Fibroblast of upper back skin (primary cell): ENCODE results near the gene KRT1.

Source experiments
- DNase-seq: peaks from one replicate; pipeline ENCODE4 v3.0.0-alpha.2; 2013

KRT1 gene

DNA sequence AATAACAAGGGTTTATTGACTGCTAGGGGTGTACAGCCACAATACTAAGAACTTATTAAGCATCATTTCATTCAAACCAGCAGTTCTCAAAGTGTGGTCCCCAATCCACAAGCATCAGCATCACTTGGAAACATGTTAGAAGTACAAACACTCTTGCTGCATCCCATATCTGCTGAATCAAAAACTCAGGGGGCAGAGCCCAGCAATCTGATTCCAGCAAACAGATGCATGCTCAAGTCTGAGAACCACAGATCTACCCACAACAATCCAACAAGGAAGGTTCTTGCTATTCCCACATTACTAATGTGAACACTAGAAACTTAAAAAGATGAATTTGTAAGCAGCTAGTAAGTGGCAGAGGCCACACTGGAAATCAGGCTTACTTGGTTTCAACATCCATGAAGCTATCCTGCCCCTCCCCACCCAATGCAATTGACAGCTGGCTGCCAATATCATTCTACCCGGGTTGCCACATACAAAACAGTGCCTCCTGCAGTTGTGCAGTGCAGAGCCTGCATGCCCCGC is 16.9 kb upstream of the KRT1 start:
- no peak for DNase-seq

DNA sequence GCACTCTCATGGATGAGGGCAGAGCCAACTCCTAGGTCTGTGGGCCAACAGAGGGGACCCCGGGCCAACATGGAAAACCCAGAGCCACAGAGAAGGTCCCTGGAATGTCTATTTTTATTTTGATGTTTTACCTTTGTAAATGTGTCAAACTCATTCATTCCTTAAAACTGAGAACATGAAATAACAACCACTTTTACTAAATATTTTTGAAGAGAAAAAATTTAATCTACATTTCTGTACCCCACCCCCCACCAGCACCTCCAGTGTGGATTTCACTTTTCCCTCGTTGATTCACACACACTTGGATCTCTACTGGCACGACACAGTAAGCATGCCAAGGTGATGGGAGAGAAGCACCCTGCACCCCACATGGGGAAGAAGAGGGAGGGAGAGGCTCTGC is 16.4 kb upstream of the KRT1 start:
- no peak for DNase-seq

DNA sequence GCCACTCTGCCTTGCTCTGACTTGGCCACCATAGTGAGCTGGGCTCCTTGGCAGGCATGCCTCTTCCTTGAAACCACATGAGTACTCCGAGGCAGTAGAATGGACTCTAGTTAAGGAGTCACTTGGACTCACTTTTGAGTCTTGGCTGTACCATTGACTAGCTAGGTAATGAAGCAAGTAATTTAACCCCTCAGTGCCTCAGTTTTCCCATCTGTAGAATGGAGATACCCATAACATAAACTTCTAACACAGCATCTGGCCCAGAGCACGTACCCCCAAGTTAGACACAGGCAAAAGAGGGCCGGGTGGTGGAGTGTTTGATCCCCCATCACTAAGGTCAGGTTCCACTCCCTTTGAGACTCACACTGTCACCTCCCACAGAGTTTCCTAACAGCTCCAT is 14.8 kb upstream of the KRT1 start:
- no peak for DNase-seq

DNA sequence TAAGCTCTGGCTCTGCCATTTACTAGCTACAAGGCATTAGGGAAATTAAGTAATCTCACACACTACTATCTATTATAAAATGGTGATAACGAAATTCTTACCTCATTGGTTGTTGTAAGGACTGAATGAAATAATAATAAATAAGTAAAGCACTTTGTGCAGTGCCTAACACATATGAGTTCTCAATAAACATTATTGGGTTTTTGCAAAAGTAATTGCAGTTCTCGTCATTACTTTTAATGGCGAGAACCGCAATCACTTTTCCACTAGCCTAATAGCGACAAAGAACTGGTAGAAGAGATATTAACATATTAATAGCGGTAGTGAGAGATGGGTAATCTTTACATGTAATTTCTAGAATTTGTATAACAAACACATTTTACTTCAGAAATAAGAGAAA is 13.9 kb upstream of the KRT1 start:
- DNase-seq: no peak

DNA sequence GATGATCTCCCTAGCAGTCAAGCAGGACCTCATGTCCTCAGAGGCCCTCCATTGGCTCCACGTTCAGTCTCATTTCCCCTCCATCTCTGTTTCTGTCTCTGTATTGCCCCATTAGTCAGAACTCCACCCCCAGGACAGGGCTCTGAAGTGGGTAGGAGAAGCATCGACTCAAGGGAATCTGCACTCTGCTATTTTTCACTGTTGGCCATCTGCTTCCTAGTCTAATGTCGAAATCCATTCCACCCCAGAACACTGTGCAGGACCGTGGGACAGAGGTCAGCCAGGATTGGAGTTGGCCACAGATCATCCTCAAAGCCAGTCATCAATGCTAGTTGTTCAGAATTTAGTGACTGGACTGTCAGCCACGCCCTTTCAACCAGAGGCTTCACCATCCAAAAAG is 13.1 kb upstream of the KRT1 start:
- no peak for DNase-seq

DNA sequence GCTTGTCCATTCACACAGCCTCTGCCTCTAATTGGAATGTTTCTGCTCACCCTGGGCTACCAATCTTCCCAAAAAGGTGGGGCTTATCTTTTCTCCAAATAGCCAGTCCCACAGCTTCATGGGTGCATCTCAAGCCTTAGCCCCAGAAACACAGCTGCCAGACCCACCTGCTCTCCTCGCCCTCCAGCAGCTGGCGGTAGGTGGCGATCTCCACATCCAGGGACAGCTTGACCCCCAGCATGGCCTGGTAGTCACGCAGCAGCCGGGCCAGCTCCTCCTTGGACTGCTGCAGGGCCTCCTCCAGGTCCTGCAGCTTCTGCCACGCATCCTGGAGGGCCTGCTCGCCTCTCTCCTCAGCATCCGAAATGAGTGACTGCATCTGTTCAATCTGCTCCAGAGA is 12.0 kb upstream of the KRT1 start:
- no peak for DNase-seq

DNA sequence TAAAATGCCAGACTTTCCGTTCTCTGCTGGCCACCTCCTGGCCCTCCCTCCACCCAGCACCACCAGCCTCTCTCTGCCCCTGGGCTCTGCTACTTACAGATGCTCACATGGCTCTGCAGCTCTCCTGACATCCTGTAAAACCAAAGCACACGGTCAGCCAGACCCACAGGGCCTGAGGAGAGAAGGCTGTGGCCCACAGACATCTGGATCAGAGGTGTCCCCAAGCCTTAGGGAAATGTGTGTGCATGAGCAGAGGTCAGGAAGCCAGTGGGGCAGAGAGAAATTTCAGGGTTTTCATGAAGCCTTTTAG is 11.6 kb upstream of the KRT1 start:
- no peak for DNase-seq

DNA sequence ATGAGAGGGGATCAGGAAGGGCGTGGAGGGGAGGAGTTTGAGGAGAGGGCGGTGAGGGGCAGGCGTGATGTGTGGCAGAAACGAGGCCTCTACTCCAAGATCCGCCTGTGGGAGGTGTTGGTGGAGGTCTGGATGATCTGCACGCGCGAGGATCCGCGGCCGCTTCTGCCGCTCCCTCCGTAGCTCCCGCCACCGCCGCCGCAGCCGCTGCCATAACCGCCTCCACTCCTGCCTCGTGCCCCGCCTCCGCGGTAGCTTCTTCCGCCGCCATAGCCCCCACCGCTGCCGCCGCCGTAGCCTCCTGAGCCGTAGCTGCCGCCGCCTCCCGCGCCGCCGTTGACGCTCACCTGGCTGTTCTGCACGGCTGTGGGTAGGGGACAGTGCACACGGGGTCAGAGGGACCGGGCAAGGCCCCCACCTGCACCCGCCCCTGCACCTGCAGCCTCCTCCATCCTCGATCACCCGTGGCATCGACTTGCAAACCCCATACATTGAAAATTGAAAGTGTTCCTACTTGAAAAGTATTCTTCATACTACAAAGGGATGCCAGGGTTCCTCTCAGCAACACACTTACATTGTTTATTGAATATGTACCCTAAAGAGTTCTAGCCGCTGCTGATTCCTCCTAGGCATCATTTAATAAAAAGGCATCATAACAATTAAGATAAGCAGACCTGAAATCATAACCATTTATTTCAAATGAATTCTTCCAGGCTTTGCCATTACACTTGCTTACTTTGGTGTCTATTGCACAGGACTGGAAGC is 11.1 kb upstream of the KRT1 start:
- no peak for DNase-seq

DNA sequence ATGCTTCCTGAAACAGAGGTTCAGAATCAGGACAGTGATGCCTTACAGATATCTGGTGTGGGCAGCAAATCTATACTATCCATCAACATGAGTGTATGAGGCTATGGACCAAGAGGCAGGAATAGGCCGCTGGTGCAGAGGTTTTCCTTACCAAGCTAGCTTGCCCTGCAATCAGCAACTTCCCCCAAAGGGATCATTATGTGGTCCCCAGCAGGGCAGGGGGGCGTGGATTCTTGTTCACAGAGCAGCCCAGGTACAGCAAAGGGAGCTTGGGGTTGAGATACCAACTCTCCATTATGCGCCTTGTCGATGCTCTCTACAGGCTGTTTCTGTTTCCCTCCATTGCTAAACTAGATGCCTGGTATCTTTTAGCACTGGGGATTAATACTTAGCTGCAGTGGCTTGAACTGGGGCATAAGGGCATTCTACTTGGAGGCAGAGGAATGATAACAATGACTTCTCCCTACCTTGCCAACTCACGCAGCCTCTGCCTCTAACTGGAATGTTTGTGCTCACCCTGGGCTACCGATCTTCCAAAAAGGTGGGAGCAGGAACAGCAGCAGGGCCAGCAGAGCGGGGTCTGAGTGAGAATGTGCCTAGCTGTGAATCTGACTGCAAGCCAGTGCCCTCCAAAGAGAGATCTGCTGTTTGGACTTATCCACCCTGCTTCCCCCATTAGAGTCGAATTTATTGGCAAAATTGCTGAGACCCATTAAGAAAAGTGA is 10.3 kb upstream of the KRT1 start:
- DNase-seq: no peak

DNA sequence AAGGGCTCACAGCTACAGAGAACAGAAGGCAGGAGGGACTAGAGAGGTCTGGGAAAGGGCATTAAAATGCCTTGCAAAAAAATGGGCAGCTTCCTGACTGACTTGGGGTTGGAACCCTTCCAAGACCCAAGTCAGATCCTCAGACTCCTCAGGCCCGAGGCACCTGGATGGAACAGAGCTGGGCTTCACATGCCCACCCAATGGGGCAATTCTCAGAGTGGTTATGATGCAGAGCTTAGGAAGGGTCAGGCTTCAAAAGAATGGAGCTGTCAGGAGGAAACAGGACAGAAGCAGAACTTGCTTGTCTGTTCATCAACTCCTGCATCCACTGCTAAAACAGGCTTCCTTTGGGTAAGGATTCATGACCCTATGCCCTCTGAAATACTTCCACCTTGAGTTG is 9.7 kb upstream of the KRT1 start:
- DNase-seq: no peak

DNA sequence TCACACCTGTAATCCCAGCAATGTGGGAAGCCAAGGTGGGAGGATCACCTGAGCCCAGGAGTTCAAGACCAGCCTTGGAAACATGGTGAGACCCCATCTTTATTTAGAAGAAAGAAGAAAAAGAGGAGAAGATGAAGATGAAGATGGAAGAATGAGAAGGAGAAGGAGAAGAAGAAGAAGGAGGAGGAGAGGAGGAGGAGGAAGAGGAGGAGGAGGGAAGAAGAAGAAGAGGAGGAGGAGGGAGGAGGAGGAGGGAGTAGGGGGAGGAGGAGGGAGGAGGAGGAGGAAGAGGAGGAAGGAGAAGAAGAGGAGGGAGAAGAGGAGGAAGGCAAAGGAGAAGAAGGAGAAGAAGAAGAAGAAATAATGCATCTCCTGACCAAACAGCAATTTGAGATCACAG is 9.0 kb upstream of the KRT1 start:
- no peak for DNase-seq

DNA sequence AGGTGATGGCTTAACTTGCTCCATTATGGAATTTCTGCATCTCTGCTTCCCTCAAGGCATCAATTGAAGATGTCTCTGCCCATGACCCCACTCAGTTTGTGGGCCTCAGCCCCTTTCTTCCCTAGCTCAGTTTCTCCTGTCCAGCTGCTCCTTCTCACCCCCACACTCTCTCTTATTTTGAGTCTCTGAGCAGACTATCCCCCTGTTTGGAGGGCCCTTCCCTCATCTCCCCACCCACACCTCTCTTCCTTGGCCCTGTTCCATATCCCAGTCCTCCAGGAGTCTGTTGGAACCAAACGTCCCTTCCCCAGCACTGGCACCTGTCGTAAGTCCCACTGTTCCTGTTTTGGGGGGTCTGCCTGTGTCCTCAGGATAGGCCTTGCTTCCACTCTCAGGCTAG is 8.3 kb upstream of the KRT1 start:
- no peak for DNase-seq

DNA sequence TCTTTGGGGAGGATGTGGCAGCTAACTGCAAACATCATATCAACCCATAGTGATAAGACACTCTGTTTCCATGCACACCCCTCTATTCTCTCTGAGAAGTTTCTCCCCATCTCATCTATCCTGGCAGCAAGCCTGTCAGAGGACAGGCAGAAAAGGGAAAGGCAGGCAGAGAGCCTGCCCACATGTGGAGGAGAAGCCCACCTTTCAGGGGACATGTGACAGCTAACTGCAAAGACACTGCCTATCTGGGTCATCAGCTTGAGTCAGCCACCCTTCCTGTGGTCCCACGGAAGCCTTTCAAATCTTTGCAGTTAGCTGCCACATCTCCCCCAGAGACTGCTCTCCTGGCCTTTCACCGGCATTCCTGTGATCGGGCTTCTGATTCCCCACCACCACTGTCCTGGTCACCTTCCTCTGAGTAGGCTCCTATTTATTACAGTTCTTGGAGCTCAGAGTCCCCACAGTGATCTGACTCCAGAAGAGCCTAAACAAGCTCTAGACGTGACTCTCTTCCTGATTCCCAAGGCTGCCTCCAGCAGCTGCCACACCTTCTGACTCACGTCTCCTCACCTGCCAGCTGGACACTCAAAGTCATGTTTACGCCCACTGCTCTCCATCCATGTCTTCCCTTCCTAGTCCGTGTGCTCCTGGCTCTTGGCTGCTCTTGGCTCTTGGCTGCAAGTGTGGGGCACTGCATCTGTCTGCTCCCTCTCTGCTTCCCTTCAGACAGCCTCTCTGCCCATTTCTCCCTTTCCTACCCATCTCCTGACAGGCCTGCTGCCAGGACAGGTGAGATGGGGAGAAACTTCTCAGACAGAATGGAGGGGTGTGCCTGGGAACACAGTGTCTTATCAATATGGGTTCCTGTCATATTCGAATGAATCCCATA is 7.5 kb upstream of the KRT1 start:
- DNase-seq: no peak

DNA sequence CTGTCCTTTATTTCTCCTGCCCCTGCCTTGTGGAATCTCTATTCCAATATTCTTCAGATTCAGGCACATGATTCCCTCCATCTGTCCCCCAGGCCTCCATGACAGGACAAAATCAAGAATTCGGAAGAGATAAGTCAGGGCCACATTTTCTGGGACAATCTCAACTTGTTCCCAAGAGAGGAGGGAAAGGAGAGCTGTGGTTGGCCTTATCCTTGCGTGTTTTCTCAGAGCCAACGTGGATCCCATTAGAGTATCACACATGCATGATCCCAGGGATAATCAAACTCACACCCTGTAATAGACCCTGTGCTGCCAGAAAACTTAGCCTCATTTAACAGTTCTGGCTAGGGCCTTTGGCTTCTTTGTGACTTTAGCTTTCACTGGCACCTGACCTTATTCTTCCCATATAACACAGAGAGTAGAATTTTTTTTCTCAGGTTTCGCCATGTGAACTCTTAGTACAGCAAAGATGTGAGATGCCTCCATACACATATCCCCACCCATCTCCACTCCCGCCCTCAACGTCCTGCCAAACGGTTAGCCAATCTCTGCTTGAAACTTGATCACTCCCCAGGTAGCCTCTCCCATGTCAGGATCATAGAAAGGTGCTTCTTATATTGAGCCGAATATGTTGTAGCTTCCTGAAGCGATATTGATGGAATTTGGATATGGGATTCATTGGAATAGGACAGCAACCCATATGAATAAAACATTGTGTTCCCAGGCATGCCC is 6.7 kb upstream of the KRT1 start:
- no peak for DNase-seq

DNA sequence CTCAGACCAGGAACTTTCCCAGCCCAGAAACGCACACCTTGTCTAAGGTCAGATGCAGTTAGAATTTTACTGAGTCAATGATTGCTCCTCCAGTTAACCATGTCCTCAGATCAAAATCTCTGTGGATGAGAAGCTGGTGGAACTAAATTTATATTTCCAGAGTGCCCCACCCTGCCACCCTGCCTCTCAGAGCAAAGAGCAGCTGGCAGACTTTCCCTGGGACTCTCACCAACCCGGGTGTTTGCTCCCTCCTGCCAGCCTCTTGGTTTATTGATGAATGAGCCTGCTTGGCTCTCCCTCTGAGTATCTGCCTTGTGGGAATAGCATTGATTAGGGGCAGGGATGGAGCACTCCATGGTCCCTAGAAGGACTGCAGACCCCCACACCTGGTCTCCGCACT is 5.9 kb upstream of the KRT1 start:
- no peak for DNase-seq

DNA sequence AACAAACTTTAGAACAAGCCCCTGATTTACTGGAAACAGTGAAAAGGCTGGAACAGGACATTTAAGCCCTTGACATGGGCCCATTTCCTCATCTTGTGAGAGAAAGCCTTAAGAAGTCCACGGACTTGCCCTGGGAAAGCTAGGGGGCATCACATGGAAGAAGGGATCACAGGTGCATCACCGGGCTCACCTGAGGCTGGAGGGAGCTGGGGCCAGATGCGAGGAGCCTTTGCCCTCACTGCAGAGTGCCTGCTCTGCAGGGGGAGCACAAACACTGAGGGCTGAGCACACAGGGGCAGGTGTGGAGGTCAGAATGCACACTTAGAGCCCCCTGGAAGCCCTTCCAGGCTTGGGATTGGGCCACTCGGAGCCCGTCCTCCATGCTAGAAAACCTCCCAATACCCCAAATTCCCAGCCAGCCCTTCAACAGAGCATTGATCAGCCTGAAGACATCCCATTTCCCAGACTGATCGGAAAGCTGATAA is 5.2 kb upstream of the KRT1 start:
- DNase-seq: no peak

DNA sequence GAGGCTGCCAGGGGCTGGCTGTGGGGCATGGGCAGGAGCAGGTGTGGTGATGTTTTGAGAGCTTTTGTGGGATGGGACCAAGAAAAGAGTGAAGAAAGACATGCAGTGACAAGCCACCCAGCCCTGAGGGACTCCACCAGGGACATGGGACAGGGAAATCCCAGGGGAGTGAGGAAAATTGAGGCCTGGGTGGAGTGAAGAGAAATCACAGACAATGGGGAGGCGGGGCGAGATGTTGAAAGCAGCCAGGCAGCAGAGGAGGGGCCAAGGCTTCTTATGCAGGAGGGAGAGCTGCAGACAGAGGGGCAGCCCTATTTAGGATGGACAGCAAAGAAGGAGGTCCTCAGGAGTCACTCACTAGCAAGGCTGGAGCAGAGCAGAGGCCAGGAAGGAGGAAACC is 4.2 kb upstream of the KRT1 start:
- no peak for DNase-seq

DNA sequence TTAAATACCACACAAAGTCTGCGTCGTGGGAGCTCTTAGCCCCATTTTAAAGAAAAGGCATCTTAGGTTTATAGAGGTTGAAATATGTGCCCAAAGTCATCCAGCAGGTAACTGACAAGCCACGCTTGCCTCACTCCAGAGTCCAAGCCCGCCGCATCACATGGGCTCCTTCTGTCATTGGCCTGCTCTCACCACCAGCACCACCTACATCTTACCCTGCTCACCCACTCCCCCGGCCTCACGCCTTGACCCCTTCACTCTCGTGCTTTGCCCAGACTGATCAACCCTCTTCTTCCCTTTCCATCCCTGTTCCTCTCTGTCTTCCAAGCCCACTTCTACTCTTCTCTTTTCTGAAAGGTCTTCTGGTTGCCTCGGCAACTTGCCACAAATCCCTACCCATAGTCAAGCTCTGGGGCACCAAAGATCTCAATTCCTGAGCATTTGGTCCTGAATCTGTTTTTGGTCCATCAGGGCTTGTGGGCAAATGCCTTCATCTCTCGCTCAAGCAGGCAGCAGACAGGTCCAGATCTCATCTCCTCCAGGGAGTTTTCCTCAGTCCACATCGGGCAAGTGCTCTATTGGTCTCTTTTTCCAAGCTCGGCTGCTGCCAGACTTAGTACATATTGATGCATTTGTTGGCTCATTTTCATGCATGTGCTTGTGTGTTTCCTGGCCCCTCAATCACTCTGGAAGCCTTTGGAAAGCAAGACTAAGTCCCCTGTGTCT is 3.5 kb upstream of the KRT1 start:
- DNase-seq: no peak

DNA sequence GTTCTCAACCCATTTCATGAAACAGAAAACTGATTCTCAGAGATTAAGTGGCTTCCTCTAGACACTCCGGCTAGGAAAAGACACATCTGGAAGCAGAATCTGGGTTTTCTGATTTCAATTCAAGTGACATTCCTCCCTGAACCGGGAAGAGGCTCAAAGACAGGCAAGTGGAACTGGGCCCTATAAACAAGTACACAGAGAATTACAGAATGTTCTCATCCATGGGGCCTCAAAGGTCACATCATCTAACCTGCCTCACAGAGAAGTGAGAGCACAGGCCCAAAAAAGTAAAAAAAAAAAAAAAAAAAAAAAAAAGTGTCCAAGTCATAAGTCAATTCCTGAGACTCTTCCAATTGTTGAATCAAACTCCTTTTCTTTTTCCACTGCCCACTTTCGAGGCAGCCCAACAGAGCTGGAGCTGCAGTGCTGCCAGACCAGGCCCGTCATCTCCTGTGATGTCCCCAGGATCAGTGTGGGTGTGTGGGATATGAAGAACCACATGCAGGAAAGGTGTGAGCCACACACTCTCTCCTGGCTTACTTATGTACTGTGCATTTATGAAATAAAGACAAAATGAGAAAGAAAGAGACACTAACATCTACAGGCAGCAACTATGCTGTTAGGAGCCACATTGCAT is 2.8 kb upstream of the KRT1 start:
- DNase-seq: no peak

DNA sequence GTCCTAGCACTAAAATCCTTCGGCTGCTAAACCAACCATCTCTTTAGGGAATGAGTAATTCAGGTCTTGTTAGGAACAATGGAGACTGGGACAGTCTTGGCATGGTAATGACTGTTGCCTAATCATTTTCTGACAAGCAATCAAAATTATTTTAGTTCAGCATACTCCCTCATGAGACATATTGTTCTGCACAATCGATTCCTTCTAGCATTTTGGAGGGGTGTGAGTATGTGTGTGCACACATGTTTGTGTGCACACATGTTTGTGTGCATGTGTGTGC is 2.1 kb upstream of the KRT1 start:
- DNase-seq: no peak

DNA sequence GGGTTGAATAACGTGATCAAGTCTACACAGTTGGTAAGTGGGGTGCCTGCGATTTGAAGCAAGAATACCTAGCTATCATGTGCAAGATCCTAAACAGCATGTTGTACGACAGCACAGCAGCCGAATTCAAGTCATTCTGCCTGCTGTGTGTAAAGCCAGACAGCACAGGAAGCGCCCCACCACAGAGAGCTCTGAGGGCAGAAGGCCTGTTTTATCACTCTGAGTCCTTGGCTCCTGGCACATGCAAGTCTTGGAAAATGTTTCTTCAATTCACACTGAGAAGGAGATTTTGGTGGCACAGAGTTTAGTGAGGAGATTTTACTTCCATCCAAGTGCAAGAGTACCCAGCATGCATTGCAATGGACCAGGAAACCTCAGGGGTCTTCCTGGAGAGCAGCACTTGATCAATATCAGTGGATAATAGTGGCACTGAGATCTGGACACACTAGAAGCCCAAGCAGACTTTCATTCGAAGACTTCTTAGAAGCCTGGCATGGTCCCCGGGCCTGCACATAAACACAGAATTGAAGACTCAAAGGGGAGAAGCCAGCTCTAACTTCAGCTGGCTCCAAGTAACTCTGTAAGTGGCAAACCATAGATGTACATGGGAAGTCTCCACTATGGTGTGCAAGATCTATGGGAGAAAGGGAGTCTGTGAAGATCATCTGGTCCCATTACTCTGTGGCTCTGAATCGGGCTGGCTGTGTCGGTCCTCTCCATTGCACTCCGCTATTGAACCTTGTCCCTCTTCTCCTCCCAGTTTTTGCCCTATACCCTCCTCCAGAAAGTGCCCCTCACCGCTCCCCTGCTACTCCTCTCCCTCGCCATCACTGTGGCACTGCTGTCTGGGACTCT is 1.5 kb upstream of the KRT1 start:
- no peak for DNase-seq
